ENCODE data around the gene PTPN9. TPM values are rescaled to one million over a fixed set of nuclear protein-coding genes. Genes with fewer than 3 reads are reported as not detected.

The PTPN9 gene
- total and polyA plus RNA-seq, 10 of the 15 experiments (the other 5 are each of a cell fraction or from before 2014, with no cell fraction given): 7.8 to 29.1 (median 18.5) TPM

- CTCF ChIA-PET: interaction anchor here (0.6 to 1.0 kb wide), 2 partner anchors 14 to 95 kb away, joined by 3 to 6 read pairs; no protein-coding TSS in a partner anchor
- SMC1A ChIA-PET (ENCODE audit: uncharacterized antibody, unreplicated experiment): interaction anchor here (1.0 to 1.6 kb wide), 3 partner anchors 11 to 29 kb away, joined by 3 read pairs; no protein-coding TSS in a partner anchor
- ATAC-seq (no peak), DNase-seq (ENCODE audit: low read depth, low spot score) (no peak), FAIRE-seq (no peak)
- no peaks in the 10 kb centered on the region for H3K79me2 ChIP-seq (ENCODE audit: control insufficient read depth, insufficient read depth, low read length)
- TSS peak; percentile 60 for BruUV-seq (replicated peaks)
- H3K4me1 ChIP-seq (ENCODE audit: control insufficient read depth, insufficient read depth, low read length): no peaks in the 10 kb centered on the region
- WGBS (ENCODE audit: insufficient coverage, insufficient replicate concordance, low lambda C conversion rate, missing lambda C conversion rate): 71% methylated on average over 6 of the region's 6 CpGs
- in situ Hi-C loops (cut with MboI) (no loop called here), intact Hi-C loops (cut with micrococcal nuclease; ENCODE audit: unreplicated experiment) (no loop called here)
- H3K9me3 ChIP-seq (replicated peaks; ENCODE audit: control insufficient read depth, insufficient read depth, low read length): no peaks in the 10 kb centered on the region
- no peaks in the 10 kb centered on the region for H3K27me3 ChIP-seq (replicated peaks in 1 of 2; ENCODE audit: control insufficient read depth in 2 of 2, insufficient read depth in 2 of 2, low read length in 1 of 2)
- peaks cover 6 to 24% of the 10 kb centered on the region in 2 experiments for H3K36me3 ChIP-seq (ENCODE audit: control insufficient read depth in 2 of 2, insufficient read depth in 2 of 2, low read length in 1 of 2)
- no peak overlapping the region for H3K4me2 ChIP-seq (ENCODE audit: control insufficient read depth, insufficient read depth)
- no peak overlapping the region for H3K4me3 ChIP-seq
- RAD21 ChIA-PET (ENCODE audit: unreplicated experiment): no interaction called here
- POLR2A ChIA-PET: no interaction called here
- no peaks in the 10 kb centered on the region for H4K20me1 ChIP-seq (ENCODE audit: control insufficient read depth, insufficient read depth)
- no peak overlapping the region for H3K27ac ChIP-seq (ENCODE audit: control insufficient read depth, insufficient read depth)
- no peak overlapping the region for H2AFZ ChIP-seq (ENCODE audit: control insufficient read depth, low read depth, low read length)
- H3K9ac ChIP-seq (ENCODE audit: control insufficient read depth, insufficient read depth, low read length): no peak overlapping the region
- TF ChIP-seq HSF1 (IDR thresholded peaks at IDR 0.05; ENCODE audit: low read depth, low read length) (no peak), CBX3 (IDR thresholded peaks at IDR 0.05; ENCODE audit: borderline replicate concordance, low read depth) (no peak), YY1 (IDR thresholded peaks at IDR 0.05; ENCODE audit: low read depth, low read length) (no peak), RUNX3 (IDR thresholded peaks at IDR 0.05; ENCODE audit: low read length) (peak; percentile 21; the same call in 1 of the 2 replicates), PAX8 (IDR thresholded peaks at IDR 0.05) (no peak), RFX5 (IDR thresholded peaks at IDR 0.05; ENCODE audit: low read depth, low read length) (no peak), ATF2 (IDR thresholded peaks at IDR 0.05; ENCODE audit: low read length) (no peak)
Measured at GRCh38 chr15:75606711-75607699, 27.9 kb upstream of the PTPN9 start.
